Limb (tissue), 2 donors: ENCODE measurements around the gene DYNC1I2.
A peak's percentile ranks its signal among the peaks of the same experiment; 100 is the strongest.
"Not testable (repeated sequence)": the region's sequence is repeated elsewhere in the genome, so short reads cannot be mapped to it uniquely, and the experiment has no call there.

Experiments
- DNase-seq, 2 donors: peaks; one replicate each; pipeline ENCODE4 v3.0.0-alpha.2; 2016; ENCODE audit errors: extremely low spot score in 2 of 2

DYNC1I2 gene

DNA sequence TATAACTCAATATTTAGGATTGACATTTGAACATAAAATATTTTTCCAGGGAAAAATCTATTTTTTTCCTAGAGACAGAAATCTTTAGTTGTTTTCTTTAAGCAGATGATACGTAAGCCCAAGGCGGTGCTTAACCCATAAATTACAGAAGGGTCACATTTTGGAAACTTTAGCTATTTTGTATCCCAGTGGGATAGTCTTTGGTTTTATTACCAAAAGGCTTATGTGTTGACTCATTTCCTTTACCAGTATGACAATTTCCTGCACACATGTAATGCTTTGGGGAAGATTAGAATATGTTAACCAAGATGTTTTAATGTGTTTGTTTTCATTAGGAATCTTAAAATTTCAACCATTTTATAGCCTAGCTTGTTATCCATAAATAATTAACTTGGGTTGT lies 24.8 kb downstream of the DYNC1I2 start:
- DNase-seq = no peak

GRCh38 chr2:171718720-171719119 lies 31.5 kb downstream of the DYNC1I2 start:
- DNase-seq = no peak

- no peak for DNase-seq
Observed at GRCh38 chr2:171719660-171720059, 32.4 kb downstream of the DYNC1I2 start.

DNA sequence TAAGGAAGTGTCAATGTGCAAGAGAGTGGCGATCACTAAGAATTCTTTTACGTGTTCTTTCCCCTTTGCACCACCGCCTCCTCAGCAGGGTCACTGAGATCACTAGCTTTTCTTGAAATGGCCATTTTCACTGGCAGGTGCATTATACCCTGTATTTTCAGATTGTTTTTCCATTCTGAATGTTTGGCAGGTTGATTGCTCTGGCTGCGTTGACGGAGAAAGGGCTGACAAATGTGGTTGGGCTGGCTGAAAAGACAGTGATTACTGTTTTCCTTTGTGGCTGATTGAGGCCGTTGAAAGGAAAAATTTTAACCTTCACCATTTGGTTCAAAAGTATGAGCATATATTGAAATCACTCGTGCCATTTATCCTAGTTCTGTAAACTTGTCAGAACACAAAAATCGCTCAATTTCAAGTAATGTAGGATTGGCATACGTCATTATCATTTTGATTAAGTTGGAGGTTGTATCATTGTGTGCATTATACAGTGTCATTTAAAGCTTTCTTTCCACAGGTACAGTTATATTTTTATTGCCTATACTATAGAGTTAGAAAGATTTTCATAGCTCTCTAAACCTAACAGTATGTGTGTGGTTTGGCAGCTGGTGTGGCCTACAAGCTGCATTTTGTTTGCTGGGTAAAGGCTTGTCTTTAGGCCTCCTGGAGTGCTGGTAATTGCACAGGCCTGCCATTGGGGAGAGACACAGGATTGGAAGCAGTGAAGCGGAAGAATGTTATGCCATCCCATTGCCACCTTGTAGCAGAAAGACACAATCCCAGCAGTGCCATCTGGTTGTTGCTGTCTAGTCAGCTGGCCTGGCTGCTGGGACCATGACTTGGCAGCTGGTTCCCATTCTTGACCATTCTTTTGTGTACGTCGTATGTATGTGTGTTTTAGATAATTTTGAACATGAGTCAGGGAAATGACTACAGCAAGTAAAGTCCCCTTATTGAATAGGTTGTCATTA lies 36.7 kb downstream of the DYNC1I2 start:
- peak; percentile 10 to 34 for DNase-seq

GRCh38 chr2:171726847-171727450 lies 39.7 kb downstream of the DYNC1I2 start:
- DNase-seq = peak in 1 of 2 donors; percentile 34

GRCh38 chr2:171728989-171729951 lies 42.0 kb downstream of the DYNC1I2 start:
- DNase-seq = no peak

- no peak for DNase-seq
Observed at GRCh38 chr2:171729952-171730317, 42.7 kb downstream of the DYNC1I2 start.

DNA sequence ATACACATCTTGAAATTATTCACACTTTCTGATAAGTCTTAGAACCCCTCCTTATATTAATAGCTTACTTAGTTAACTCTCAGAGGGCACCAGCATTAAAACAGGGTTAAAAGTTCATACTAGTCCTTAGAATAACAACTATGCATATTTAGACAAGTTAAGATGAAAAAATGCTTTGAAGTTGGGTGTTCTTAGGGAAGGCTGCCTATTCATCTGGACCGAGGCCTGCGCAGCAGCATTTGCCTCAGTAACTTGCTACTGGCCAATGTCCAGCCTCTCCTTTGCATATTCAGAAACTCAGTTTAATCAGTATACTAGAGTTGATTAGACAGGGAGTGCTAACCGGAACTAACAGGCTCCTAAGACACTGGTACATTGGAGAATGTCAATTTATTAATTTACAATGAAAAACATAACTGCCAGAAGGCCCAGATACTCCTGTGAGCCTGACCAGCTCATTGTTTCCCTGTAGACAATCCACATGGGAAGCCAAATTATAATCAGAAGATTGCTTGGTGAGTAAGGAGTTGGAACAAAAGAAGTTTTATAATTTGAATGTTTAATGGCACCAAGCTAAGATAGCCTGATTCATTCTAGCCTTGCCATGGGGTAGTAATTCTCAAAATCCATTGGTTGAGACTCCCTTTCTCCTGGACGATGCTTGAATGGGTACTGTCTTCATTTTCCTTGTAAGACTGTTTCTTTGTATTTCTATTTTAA lies 48.9 kb downstream of the DYNC1I2 start:
- DNase-seq = no peak

DNA sequence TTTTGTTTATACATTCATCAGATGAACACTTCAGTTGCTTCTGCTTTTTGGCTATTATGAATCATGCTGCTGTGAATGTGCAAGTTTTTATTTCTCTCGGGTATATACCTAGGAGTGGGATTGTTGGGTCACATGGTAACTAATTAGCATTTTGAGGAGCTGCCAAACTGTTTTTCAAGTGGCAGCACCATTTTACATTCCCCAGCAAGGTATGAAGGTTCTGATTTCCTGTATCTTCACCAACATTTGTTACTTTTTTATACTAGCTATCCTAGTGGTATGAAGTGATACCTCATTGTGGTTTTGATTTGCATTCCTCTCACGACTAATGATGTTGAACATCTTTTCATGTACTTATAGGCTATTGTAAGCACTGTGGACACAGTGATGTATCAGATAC lies 53.9 kb downstream of the DYNC1I2 start:
- no peak for DNase-seq

- no peak for DNase-seq
Observed at GRCh38 chr2:171742760-171743159, 55.5 kb downstream of the DYNC1I2 start.

DNA sequence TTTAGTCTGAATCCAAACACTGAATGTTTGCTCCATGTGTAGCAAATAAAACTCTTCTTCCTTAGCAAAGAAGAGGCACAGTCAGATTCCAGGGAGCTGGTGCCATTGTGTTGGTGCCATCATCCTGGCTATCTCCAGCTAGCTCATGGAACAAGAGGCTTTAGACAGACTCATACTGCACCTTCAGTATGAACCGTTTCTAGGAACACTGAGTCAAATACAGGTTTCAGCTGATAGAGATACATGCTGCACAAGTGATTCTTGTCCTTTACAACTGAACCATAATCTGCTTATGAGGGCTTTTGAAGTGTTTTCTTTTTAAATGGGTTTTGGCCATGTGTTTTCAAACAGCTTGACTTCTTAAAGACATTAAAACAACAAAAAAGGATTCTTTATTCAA lies 57.9 kb downstream of the DYNC1I2 start:
- no peak for DNase-seq

DNA sequence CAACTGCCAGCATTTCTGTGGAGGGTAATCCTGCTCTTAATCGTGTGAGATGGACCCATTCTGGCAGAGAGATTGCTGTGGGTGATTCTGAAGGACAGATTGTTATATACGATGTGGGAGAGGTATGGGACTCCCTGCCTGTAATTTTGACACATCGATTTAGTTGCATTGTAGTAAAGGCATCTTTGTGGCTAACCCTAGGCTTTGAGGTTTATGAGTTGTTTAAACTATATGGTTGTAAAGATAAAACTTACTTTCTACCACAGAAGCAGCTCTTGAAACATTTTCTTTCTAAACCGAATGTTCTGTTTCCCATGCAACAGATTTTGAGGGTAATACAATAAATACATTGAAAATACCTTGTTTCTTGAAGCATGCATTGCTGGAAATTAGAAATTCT lies 58.5 kb downstream of the DYNC1I2 start:
- DNase-seq = no peak

- no peak for DNase-seq
Observed at GRCh38 chr2:171747371-171747770, 60.1 kb downstream of the DYNC1I2 start.

- no peak for DNase-seq
Observed at GRCh38 chr2:171754254-171754939, 67.1 kb downstream of the DYNC1I2 start.

- not testable (repeated sequence) for DNase-seq
Observed at GRCh38 chr2:171758762-171759161, 71.5 kb downstream of the DYNC1I2 start.

DNA sequence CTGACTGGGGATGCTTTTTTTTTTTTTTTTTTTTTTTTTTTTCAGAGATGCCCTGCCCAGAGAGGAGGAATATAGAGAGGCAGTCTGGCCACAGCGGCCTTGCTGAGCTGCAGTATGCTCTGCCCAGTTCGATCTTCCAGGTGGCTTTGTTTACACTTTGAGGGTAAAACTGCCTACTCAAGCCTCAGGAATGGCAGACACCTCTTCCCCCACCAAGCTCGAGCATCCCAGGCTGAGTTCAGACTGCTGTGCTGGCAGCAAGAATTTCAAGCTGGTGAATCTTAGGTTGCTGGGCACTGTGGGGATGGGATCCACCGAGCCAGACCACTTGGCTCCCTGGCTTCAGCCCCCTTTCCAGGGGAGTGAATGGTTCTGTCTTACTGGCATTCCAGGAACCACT lies 73.9 kb downstream of the DYNC1I2 start:
- not testable (repeated sequence) for DNase-seq

DNA sequence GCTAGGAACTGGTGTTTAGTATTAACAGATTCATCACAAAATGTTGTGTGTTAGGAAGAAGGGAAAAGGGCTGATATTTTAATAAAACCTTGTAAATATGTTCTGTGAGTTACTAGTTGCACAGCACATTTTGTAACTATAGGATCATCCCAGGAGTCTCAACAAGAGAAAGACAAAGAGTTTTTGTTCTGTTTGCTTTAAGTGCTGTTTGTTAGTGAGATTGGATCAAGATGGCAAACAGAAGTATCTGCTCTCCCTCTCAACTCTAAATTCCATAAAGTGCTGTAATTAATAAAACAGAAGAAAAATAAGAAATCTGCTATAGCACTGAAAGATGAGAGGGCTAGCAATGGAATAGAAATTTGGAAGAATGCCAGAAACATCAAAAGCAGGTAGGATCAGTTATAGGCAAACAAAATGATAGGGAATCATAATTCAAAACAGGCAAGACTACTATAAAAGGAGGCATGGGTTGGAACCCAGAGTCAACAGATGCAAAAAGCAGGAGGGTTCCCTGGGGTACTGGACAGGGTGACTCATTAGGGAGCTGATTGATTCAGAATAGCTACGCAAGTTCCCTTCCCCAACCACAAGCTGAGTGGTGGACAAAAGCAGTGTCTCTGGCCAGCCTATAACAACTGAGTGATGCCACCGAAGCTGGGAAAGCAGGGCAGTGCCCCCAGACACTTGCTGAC lies 75.8 kb downstream of the DYNC1I2 start:
- DNase-seq = no peak

- no peak for DNase-seq
Observed at GRCh38 chr2:171763602-171764001, 76.3 kb downstream of the DYNC1I2 start.

- no peak for DNase-seq
Observed at GRCh38 chr2:171771463-171771862, 84.2 kb downstream of the DYNC1I2 start.

- DNase-seq = no peak
Observed at GRCh38 chr2:171772373-171772772, 85.1 kb downstream of the DYNC1I2 start.
